ENCODE measurements around the gene KLF18.
"Not testable (repeated sequence)": the region's sequence is repeated elsewhere in the genome, so short reads cannot be mapped to it uniquely, and the experiment has no call there.

The KLF18 gene

DNA sequence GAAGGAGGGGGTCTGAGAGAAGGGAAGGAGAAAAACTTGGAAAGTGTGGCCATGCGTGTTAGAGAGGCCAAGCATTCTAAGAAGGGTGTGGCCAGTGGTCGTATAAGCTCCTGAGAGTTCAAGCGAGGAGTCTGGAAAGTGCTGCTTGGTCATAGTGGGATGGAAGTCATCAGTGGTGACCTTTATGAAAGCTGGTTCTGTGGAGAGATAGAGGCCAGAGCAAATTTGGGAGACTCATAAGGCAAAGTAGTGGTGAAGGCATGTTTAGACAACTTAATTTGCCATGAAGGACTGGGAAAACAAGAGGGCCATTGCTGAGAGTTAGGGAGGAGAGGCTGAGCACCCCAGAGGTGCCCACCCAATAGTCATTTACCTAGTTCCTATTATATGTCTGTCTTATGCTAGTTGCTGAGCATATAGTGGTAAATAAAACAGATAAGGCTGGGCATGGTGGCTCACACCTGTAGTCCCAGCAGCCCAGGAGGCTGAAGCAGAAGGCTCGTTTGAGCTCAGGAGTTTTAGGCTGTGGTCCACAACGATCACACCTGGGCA, 21.0 kb downstream of the KLF18 start:
- no peak overlapping the region for H3K4ac ChIP-seq (ENCODE audit: low read length)
- H3K9ac ChIP-seq (ENCODE audit: low read depth, low read length, poor library complexity), result no peak overlapping the region
- H2BK120ac ChIP-seq (ENCODE audit: low read depth, low read length), result no peak overlapping the region
- WGBS, 2 donors (ENCODE audit: extremely low coverage in 2 of 2, insufficient read length in 2 of 2, insufficient replicate concordance in 1 of 2), result no CpG with 5 or more reads among the region's 5 CpGs
- no peak for DNase-seq (ENCODE audit: low spot score)
- H2BK12ac ChIP-seq (ENCODE audit: low read length), result no peak overlapping the region
- H3K4me2 ChIP-seq (ENCODE audit: insufficient read depth, low read length, poor library complexity, severe bottlenecking), result no peak overlapping the region
- H4K8ac ChIP-seq (ENCODE audit: low read depth, low read length), result no peak overlapping the region
- no peak overlapping the region for H3K27ac ChIP-seq (replicated peaks; ENCODE audit: low read length)
- H4K91ac ChIP-seq (ENCODE audit: low read depth, low read length, poor library complexity), result no peak overlapping the region
- H3K23ac ChIP-seq (ENCODE audit: low read depth, low read length, poor library complexity), result no peak overlapping the region
- no peak overlapping the region for H2AFZ ChIP-seq (ENCODE audit: low read length)
- peaks cover 0 to 5% (median 0%) of the 10 kb centered on the region in 3 experiments for H3K27me3 ChIP-seq (ENCODE audit: control insufficient read depth in 3 of 3, insufficient read depth in 3 of 3, low read depth in 1 of 3, low read length in 3 of 3)
- H3K14ac ChIP-seq (ENCODE audit: low read length), result no peak overlapping the region
- no peaks in the 10 kb centered on the region for H3K36me3 ChIP-seq (replicated peaks in 1 of 2; ENCODE audit: control insufficient read depth in 2 of 2, insufficient read depth in 2 of 2, low read length in 2 of 2)
- no peaks in the 10 kb centered on the region for H3K4me1 ChIP-seq (ENCODE audit: control insufficient read depth in 2 of 2, insufficient read depth in 1 of 2, low read depth in 1 of 2, low read length in 2 of 2)
- no peak overlapping the region for H2BK15ac ChIP-seq (ENCODE audit: low read length)
- no peak overlapping the region for H2BK5ac ChIP-seq (ENCODE audit: low read length)
- H2AK5ac ChIP-seq (ENCODE audit: low read depth, low read length), result no peak overlapping the region
- H3K18ac ChIP-seq (ENCODE audit: low read length), result no peak overlapping the region
- H3K9me3 ChIP-seq (replicated peaks in 1 of 2; ENCODE audit: control insufficient read depth in 2 of 2, insufficient read depth in 1 of 2, low read depth in 1 of 2, low read length in 2 of 2), result no peaks in the 10 kb centered on the region
- H3K4me3 ChIP-seq (ENCODE audit: low read length in 2 of 2), result no peak overlapping the region
- H3K79me1 ChIP-seq (ENCODE audit: low read depth, low read length), result no peaks in the 10 kb centered on the region

DNA sequence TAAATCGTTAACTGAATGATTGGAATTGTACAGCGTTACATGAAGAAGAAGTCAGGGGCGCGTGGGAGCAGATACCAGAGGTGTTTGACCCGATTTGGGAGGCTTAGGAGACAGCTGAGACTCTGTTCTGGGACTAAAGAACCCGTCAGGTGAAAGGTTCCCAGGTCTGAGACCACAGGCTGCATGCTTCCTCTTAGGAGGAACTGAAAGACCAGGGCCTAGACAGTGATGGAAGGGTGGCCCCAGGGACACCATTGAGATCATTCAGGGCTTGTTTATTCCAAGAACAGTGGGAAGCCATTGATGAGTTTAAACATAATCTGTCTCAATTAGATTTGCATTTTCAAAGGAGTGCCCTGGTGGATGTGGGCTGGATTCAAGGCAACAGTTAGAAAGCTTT, 21.9 kb downstream of the KLF18 start:
- Histone ChIP-seq H3K9ac (ENCODE audit: low read depth, low read length, poor library complexity) (no peak overlapping the region), H3K36me3 (replicated peaks in 1 of 2; ENCODE audit: control insufficient read depth in 2 of 2, insufficient read depth in 2 of 2, low read length in 2 of 2) (no peaks in the 10 kb centered on the region), H3K27ac (replicated peaks; ENCODE audit: low read length) (no peak overlapping the region), H2BK120ac (ENCODE audit: low read depth, low read length) (no peak overlapping the region), H4K91ac (ENCODE audit: low read depth, low read length, poor library complexity) (no peak overlapping the region), H3K23ac (ENCODE audit: low read depth, low read length, poor library complexity) (no peak overlapping the region), H2AK5ac (ENCODE audit: low read depth, low read length) (no peak overlapping the region), H3K18ac (ENCODE audit: low read length) (no peak overlapping the region), H3K4ac (ENCODE audit: low read length) (no peak overlapping the region), H3K4me3 (ENCODE audit: low read length in 2 of 2) (no peak overlapping the region), H4K8ac (ENCODE audit: low read depth, low read length) (no peak overlapping the region), H3K79me1 (ENCODE audit: low read depth, low read length) (no peaks in the 10 kb centered on the region), H3K27me3 (ENCODE audit: control insufficient read depth in 3 of 3, insufficient read depth in 3 of 3, low read depth in 1 of 3, low read length in 3 of 3) (peaks cover 0 to 7% (median 0%) of the 10 kb centered on the region in 3 experiments), H3K4me2 (ENCODE audit: insufficient read depth, low read length, poor library complexity, severe bottlenecking) (no peak overlapping the region), H2BK12ac (ENCODE audit: low read length) (no peak overlapping the region), H3K9me3 (replicated peaks in 1 of 2; ENCODE audit: control insufficient read depth in 2 of 2, insufficient read depth in 1 of 2, low read depth in 1 of 2, low read length in 2 of 2) (no peaks in the 10 kb centered on the region), H3K4me1 (ENCODE audit: control insufficient read depth in 2 of 2, insufficient read depth in 1 of 2, low read depth in 1 of 2, low read length in 2 of 2) (no peaks in the 10 kb centered on the region), H2AFZ (ENCODE audit: low read length) (no peak overlapping the region), H2BK15ac (ENCODE audit: low read length) (no peak overlapping the region), H3K14ac (ENCODE audit: low read length) (no peak overlapping the region), H2BK5ac (ENCODE audit: low read length) (no peak overlapping the region)
- DNase-seq (ENCODE audit: low spot score), result no peak
- WGBS, 2 donors (ENCODE audit: extremely low coverage in 2 of 2, insufficient read length in 2 of 2, insufficient replicate concordance in 1 of 2), result no CpG with 5 or more reads among the region's 6 CpGs

DNA sequence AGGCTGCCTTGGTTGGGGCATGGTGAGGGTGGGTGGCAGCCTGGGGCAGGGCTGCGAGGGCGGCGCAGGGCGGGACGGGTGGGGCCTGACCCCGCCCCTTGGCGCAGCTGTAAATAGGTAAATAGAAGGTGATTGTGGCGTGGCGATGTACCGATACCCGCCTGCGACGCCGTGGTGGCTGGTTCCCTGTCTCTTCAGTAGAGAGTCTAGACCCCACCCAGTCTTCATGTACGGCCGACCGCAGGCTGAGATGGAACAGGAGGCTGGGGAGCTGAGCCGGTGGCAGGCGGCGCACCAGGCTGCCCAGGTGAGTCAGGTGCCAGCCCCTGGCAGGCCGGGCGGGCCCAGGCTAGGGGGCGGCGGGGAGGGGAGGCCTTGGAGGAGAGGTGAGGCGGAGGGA, 22.7 kb downstream of the KLF18 start, which contains the start of gene KLF17:
TSS of gene KLF17 (plus strand) at position 140 of the 400 bp plus-strand sequence. CDS start at position 227, 87 bp downstream.
- H3K23ac ChIP-seq (ENCODE audit: low read depth, low read length, poor library complexity), result no peak within 1 kb of the TSS
- no peaks in the 10 kb centered on the region for H3K9me3 ChIP-seq (replicated peaks in 1 of 2; ENCODE audit: control insufficient read depth in 2 of 2, insufficient read depth in 1 of 2, low read depth in 1 of 2, low read length in 2 of 2)
- no peak within 1 kb of the TSS for H3K18ac ChIP-seq (ENCODE audit: low read length)
- no peak within 1 kb of the TSS for H2BK120ac ChIP-seq (ENCODE audit: low read depth, low read length)
- no peak within 1 kb of the TSS for H4K8ac ChIP-seq (ENCODE audit: low read depth, low read length)
- H3K36me3 ChIP-seq (replicated peaks in 1 of 2; ENCODE audit: control insufficient read depth in 2 of 2, insufficient read depth in 2 of 2, low read length in 2 of 2), result no peaks in the 10 kb centered on the region
- no peak within 1 kb of the TSS for H2AFZ ChIP-seq (ENCODE audit: low read length)
- peaks cover 0 to 13% (median 0%) of the 10 kb centered on the region in 3 experiments for H3K27me3 ChIP-seq (ENCODE audit: control insufficient read depth in 3 of 3, insufficient read depth in 3 of 3, low read depth in 1 of 3, low read length in 3 of 3)
- DNase-seq (ENCODE audit: low spot score), result no peak
- no peak within 1 kb of the TSS for H3K4ac ChIP-seq (ENCODE audit: low read length)
- H2BK5ac ChIP-seq (ENCODE audit: low read length), result no peak within 1 kb of the TSS
- H2BK15ac ChIP-seq (ENCODE audit: low read length), result no peak within 1 kb of the TSS
- no peaks in the 10 kb centered on the region for H3K4me1 ChIP-seq (ENCODE audit: control insufficient read depth in 2 of 2, insufficient read depth in 1 of 2, low read depth in 1 of 2, low read length in 2 of 2)
- no peak within 1 kb of the TSS for H3K27ac ChIP-seq (replicated peaks; ENCODE audit: low read length)
- no peak within 1 kb of the TSS for H4K91ac ChIP-seq (ENCODE audit: low read depth, low read length, poor library complexity)
- H3K9ac ChIP-seq (ENCODE audit: low read depth, low read length, poor library complexity), result no peak within 1 kb of the TSS
- no peaks in the 10 kb centered on the region for H3K79me1 ChIP-seq (ENCODE audit: low read depth, low read length)
- H3K4me2 ChIP-seq (ENCODE audit: insufficient read depth, low read length, poor library complexity, severe bottlenecking), result no peak within 1 kb of the TSS
- H3K4me3 ChIP-seq (ENCODE audit: low read length in 2 of 2), result no peak within 1 kb of the TSS
- H2AK5ac ChIP-seq (ENCODE audit: low read depth, low read length), result no peak within 1 kb of the TSS
- H3K14ac ChIP-seq (ENCODE audit: low read length), result peak within 1 kb of the TSS; percentile 85
- no peak within 1 kb of the TSS for H2BK12ac ChIP-seq (ENCODE audit: low read length)
- WGBS, 2 donors (ENCODE audit: extremely low coverage in 2 of 2, insufficient read length in 2 of 2, insufficient replicate concordance in 1 of 2), result no CpG with 5 or more reads among the region's 25 CpGs

DNA sequence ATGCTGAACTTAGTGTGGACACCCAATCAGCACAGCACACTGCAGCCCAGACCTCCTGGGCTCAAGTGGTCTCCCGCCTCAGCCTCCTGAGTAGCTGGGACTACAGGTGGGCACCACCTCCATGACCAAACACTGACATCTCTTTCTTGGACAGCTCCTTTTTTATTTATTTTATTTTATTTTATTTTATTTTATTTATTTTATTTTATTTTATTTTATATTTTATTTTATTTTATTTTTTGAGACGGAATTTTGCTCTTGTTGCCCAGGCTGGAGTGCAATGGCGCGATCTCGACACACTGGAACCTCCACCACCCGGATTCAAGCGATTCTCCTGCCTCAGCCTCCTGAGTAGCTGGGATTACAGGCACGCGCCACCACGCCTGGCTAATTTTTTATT, 24.2 kb downstream of the KLF18 start:
- not testable (repeated sequence) for H4K91ac ChIP-seq (ENCODE audit: low read depth, low read length, poor library complexity); H2BK120ac ChIP-seq (ENCODE audit: low read depth, low read length); H3K4me1 ChIP-seq (ENCODE audit: control insufficient read depth in 2 of 2, insufficient read depth in 1 of 2, low read depth in 1 of 2, low read length in 2 of 2); H2BK12ac ChIP-seq (ENCODE audit: low read length); H3K79me1 ChIP-seq (ENCODE audit: low read depth, low read length); H2AK5ac ChIP-seq (ENCODE audit: low read depth, low read length); H3K23ac ChIP-seq (ENCODE audit: low read depth, low read length, poor library complexity); H4K8ac ChIP-seq (ENCODE audit: low read depth, low read length); H3K9me3 ChIP-seq (replicated peaks in 1 of 2; ENCODE audit: control insufficient read depth in 2 of 2, insufficient read depth in 1 of 2, low read depth in 1 of 2, low read length in 2 of 2); DNase-seq (ENCODE audit: low spot score); H2BK15ac ChIP-seq (ENCODE audit: low read length); H3K27ac ChIP-seq (replicated peaks; ENCODE audit: low read length); H2BK5ac ChIP-seq (ENCODE audit: low read length); H3K14ac ChIP-seq (ENCODE audit: low read length); H3K4ac ChIP-seq (ENCODE audit: low read length); H3K4me2 ChIP-seq (ENCODE audit: insufficient read depth, low read length, poor library complexity, severe bottlenecking); H3K36me3 ChIP-seq (replicated peaks in 1 of 2; ENCODE audit: control insufficient read depth in 2 of 2, insufficient read depth in 2 of 2, low read length in 2 of 2); H3K4me3 ChIP-seq (ENCODE audit: low read length in 2 of 2); H2AFZ ChIP-seq (ENCODE audit: low read length)
- Histone ChIP-seq H3K27me3 (ENCODE audit: control insufficient read depth in 3 of 3, insufficient read depth in 3 of 3, low read depth in 1 of 3, low read length in 3 of 3) (peaks cover 0 to 12% (median 0%) of the 10 kb centered on the region in 3 experiments), H3K18ac (ENCODE audit: low read length) (peak overlapping the region; percentile 22), H3K9ac (ENCODE audit: low read depth, low read length, poor library complexity) (peak overlapping the region; percentile 34)
- no CpG with 5 or more reads among the region's 10 CpGs for WGBS, 2 donors (ENCODE audit: extremely low coverage in 2 of 2, insufficient read length in 2 of 2, insufficient replicate concordance in 1 of 2)
